Measurements from ENCODE around the gene CFAP69.

Gene CFAP69

GRCh38 chr7:90225181-90225580, 19.8 kb upstream of the CFAP69 start:
- Mint-ChIP-seq H3K4me3 (no peak overlapping the region), H3K36me3 (no peaks in the 10 kb centered on the region), H3K27me3 (peaks cover 19% of the 10 kb centered on the region), H3K9me3 (ENCODE audit: low read depth) (no peaks in the 10 kb centered on the region), H3K27ac (no peak overlapping the region), H3K4me1 (ENCODE audit: low read depth) (no peaks in the 10 kb centered on the region)

GRCh38 chr7:90225601-90226000, 19.4 kb upstream of the CFAP69 start:
- Mint-ChIP-seq H3K9me3 (ENCODE audit: low read depth) (no peaks in the 10 kb centered on the region), H3K27ac (no peak overlapping the region), H3K4me3 (no peak overlapping the region), H3K27me3 (peaks cover 15% of the 10 kb centered on the region), H3K4me1 (ENCODE audit: low read depth) (no peaks in the 10 kb centered on the region), H3K36me3 (no peaks in the 10 kb centered on the region)

- no peak overlapping the region for H3K4me3 Mint-ChIP-seq
- no peaks in the 10 kb centered on the region for H3K9me3 Mint-ChIP-seq (ENCODE audit: low read depth)
- no peak overlapping the region for H3K27ac Mint-ChIP-seq
- H3K36me3 Mint-ChIP-seq: no peaks in the 10 kb centered on the region
- H3K4me1 Mint-ChIP-seq (ENCODE audit: low read depth): no peaks in the 10 kb centered on the region
- H3K27me3 Mint-ChIP-seq: peaks cover 10% of the 10 kb centered on the region
These were observed 17.7 kb upstream of the CFAP69 start for GRCh38 chr7:90227259-90227658.

GRCh38 chr7:90229682-90230081, 15.3 kb upstream of the CFAP69 start:
- Mint-ChIP-seq H3K36me3 (no peaks in the 10 kb centered on the region), H3K9me3 (ENCODE audit: low read depth) (no peaks in the 10 kb centered on the region), H3K4me1 (ENCODE audit: low read depth) (no peaks in the 10 kb centered on the region), H3K27ac (no peak overlapping the region), H3K4me3 (no peak overlapping the region), H3K27me3 (peaks cover 7% of the 10 kb centered on the region)

- Mint-ChIP-seq H3K9me3 (ENCODE audit: low read depth) (no peaks in the 10 kb centered on the region), H3K4me1 (ENCODE audit: low read depth) (no peaks in the 10 kb centered on the region), H3K4me3 (no peak overlapping the region)
These were observed 14.1 kb upstream of the CFAP69 start for GRCh38 chr7:90230834-90231233.

GRCh38 chr7:90231304-90231703, 13.7 kb upstream of the CFAP69 start:
- peaks cover 7% of the 10 kb centered on the region for H3K27me3 Mint-ChIP-seq
- no peaks in the 10 kb centered on the region for H3K9me3 Mint-ChIP-seq (ENCODE audit: low read depth)
- no peak overlapping the region for H3K4me3 Mint-ChIP-seq
- no peaks in the 10 kb centered on the region for H3K4me1 Mint-ChIP-seq (ENCODE audit: low read depth)
- no peak overlapping the region for H3K27ac Mint-ChIP-seq
- no peaks in the 10 kb centered on the region for H3K36me3 Mint-ChIP-seq

More at GRCh38 chr7:90230834-90231233, 14.1 kb upstream of the CFAP69 start:
- Mint-ChIP-seq H3K27me3 (peaks cover 7% of the 10 kb centered on the region), H3K36me3 (no peaks in the 10 kb centered on the region), H3K27ac (no peak overlapping the region)

GRCh38 chr7:90232430-90232829, 12.5 kb upstream of the CFAP69 start:
- Mint-ChIP-seq H3K27ac (no peak overlapping the region), H3K9me3 (ENCODE audit: low read depth) (no peaks in the 10 kb centered on the region), H3K27me3 (peaks cover 13% of the 10 kb centered on the region), H3K4me1 (ENCODE audit: low read depth) (no peaks in the 10 kb centered on the region), H3K36me3 (no peaks in the 10 kb centered on the region), H3K4me3 (no peak overlapping the region)

- Mint-ChIP-seq H3K27ac (no peak overlapping the region), H3K4me3 (no peak overlapping the region), H3K9me3 (ENCODE audit: low read depth) (no peaks in the 10 kb centered on the region), H3K4me1 (ENCODE audit: low read depth) (no peaks in the 10 kb centered on the region), H3K27me3 (peaks cover 15% of the 10 kb centered on the region), H3K36me3 (no peaks in the 10 kb centered on the region)
These were observed 11.4 kb upstream of the CFAP69 start for GRCh38 chr7:90233569-90233968.

GRCh38 chr7:90236721-90237289, 8.2 kb upstream of the CFAP69 start:
- Mint-ChIP-seq H3K27me3 (peaks cover 20% of the 10 kb centered on the region), H3K4me1 (ENCODE audit: low read depth) (no peaks in the 10 kb centered on the region), H3K4me3 (no peak overlapping the region), H3K36me3 (no peaks in the 10 kb centered on the region), H3K27ac (no peak overlapping the region), H3K9me3 (ENCODE audit: low read depth) (no peaks in the 10 kb centered on the region)

GRCh38 chr7:90238022-90238421, 7.0 kb upstream of the CFAP69 start:
- no peak overlapping the region for H3K27ac Mint-ChIP-seq
- H3K4me3 Mint-ChIP-seq: no peak overlapping the region
- no peaks in the 10 kb centered on the region for H3K9me3 Mint-ChIP-seq (ENCODE audit: low read depth)
- no peaks in the 10 kb centered on the region for H3K4me1 Mint-ChIP-seq (ENCODE audit: low read depth)
- no peaks in the 10 kb centered on the region for H3K36me3 Mint-ChIP-seq
- peaks cover 24% of the 10 kb centered on the region for H3K27me3 Mint-ChIP-seq

- Mint-ChIP-seq H3K36me3 (no peaks in the 10 kb centered on the region), H3K4me3 (no peak overlapping the region), H3K27me3 (peaks cover 24% of the 10 kb centered on the region), H3K9me3 (ENCODE audit: low read depth) (no peaks in the 10 kb centered on the region), H3K4me1 (ENCODE audit: low read depth) (no peaks in the 10 kb centered on the region), H3K27ac (no peak overlapping the region)
These were observed 6.4 kb upstream of the CFAP69 start for GRCh38 chr7:90238583-90238982.

- Mint-ChIP-seq H3K9me3 (ENCODE audit: low read depth) (no peaks in the 10 kb centered on the region), H3K27ac (no peak overlapping the region), H3K27me3 (peaks cover 26% of the 10 kb centered on the region), H3K4me1 (ENCODE audit: low read depth) (peaks cover under 1% of the 10 kb centered on the region), H3K36me3 (no peaks in the 10 kb centered on the region), H3K4me3 (no peak overlapping the region)
These were observed 5.9 kb upstream of the CFAP69 start for GRCh38 chr7:90239050-90239449.

- Mint-ChIP-seq H3K27me3 (peaks cover 26% of the 10 kb centered on the region), H3K36me3 (no peaks in the 10 kb centered on the region), H3K27ac (no peak overlapping the region), H3K4me3 (no peak overlapping the region), H3K4me1 (ENCODE audit: low read depth) (peaks cover 4% of the 10 kb centered on the region), H3K9me3 (ENCODE audit: low read depth) (no peaks in the 10 kb centered on the region)
These were observed 5.2 kb upstream of the CFAP69 start for GRCh38 chr7:90239625-90240228.

- Mint-ChIP-seq H3K9me3 (ENCODE audit: low read depth) (no peaks in the 10 kb centered on the region), H3K4me1 (ENCODE audit: low read depth) (peaks cover 13% of the 10 kb centered on the region), H3K36me3 (no peaks in the 10 kb centered on the region), H3K4me3 (no peak overlapping the region), H3K27me3 (peaks cover 25% of the 10 kb centered on the region), H3K27ac (no peak overlapping the region)
These were observed 2.4 kb upstream of the CFAP69 start for GRCh38 chr7:90242369-90243168.

GRCh38 chr7:90243556-90243955, 1.4 kb upstream of the CFAP69 start:
- peaks cover 13% of the 10 kb centered on the region for H3K4me1 Mint-ChIP-seq (ENCODE audit: low read depth)
- H3K27ac Mint-ChIP-seq: no peak overlapping the region
- peak overlapping the region; percentile 95 for H3K4me3 Mint-ChIP-seq

More at GRCh38 chr7:90243556-90243955, 1.4 kb upstream of the CFAP69 start:
- peaks cover 23% of the 10 kb centered on the region for H3K27me3 Mint-ChIP-seq
- no peaks in the 10 kb centered on the region for H3K36me3 Mint-ChIP-seq
- H3K9me3 Mint-ChIP-seq (ENCODE audit: low read depth): no peaks in the 10 kb centered on the region

Data from activated naive CD8-positive, alpha-beta T cell (primary cell).